IPS-18a (cell line): Measurements from ENCODE around the gene MRPS2.
"Not testable (repeated sequence)": the region's sequence is repeated elsewhere in the genome, so short reads cannot be mapped to it uniquely, and the experiment has no call there.

Experiments used
- H3K27ac ChIP-seq: one replicate; pipeline ENCODE4 v1.5.1; 2013; ENCODE audit warnings: low read length
- H3K27me3 ChIP-seq: one replicate; pipeline ENCODE4 v1.6.1; 2013; ENCODE audit warnings: mild to moderate bottlenecking, low read length; ENCODE audit not compliant: control insufficient read depth, insufficient read depth
- H3K36me3 ChIP-seq: one replicate; pipeline ENCODE4 v1.6.1; 2013; ENCODE audit warnings: low read depth, low read length; ENCODE audit not compliant: control insufficient read depth
- H3K4me1 ChIP-seq: one replicate; pipeline ENCODE4 v1.6.1; 2013; ENCODE audit warnings: low read depth, low read length; ENCODE audit not compliant: control insufficient read depth
- H3K4me3 ChIP-seq: one replicate; pipeline ENCODE4 v1.5.1; 2013; ENCODE audit warnings: low read length
- H3K9ac ChIP-seq: one replicate; pipeline ENCODE4 v1.6.1; 2013; ENCODE audit warnings: mild to moderate bottlenecking, low read length, moderate library complexity
- H3K9me3 ChIP-seq: one replicate; pipeline ENCODE4 v1.6.1; 2013; ENCODE audit warnings: low read depth, low read length; ENCODE audit not compliant: control insufficient read depth

MRPS2 gene

GRCh38 chr9:135549478-135550343, 49.2 kb downstream of the MRPS2 start:
- not testable (repeated sequence) for H3K9ac ChIP-seq, H3K4me3 ChIP-seq, H3K9me3 ChIP-seq, H3K36me3 ChIP-seq, H3K27ac ChIP-seq, H3K4me1 ChIP-seq, H3K27me3 ChIP-seq

- no peak overlapping the region for H3K4me3 ChIP-seq
- no peaks in the 10 kb centered on the region for H3K4me1 ChIP-seq
- H3K27ac ChIP-seq = no peak overlapping the region
- H3K9me3 ChIP-seq = no peaks in the 10 kb centered on the region
- no peaks in the 10 kb centered on the region for H3K27me3 ChIP-seq
- H3K9ac ChIP-seq = no peak overlapping the region
- no peaks in the 10 kb centered on the region for H3K36me3 ChIP-seq
Observed at GRCh38 chr9:135550344-135550918, 49.9 kb downstream of the MRPS2 start.

DNA sequence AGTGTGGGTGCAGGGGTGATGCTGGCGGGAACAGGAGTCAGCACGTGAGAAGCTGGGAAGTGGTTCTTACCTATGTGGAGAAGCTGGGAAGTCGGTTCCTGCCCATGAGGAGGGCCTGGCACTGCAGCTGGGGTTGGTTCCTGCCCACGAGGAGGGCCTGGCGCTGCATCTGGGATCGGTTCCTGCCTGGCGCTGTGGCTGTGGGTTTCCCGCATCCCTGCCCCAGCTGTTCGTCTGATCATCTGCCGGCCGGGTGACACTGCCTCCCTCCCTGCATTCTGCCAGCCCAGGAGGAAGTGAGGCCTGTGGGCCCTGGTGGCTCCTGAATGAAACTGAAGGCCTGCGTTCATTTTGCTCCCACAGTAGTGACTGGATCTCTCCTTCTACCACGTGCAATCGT, 50.5 kb downstream of the MRPS2 start:
- Histone ChIP-seq H3K27me3 (no peaks in the 10 kb centered on the region), H3K9me3 (no peaks in the 10 kb centered on the region), H3K4me1 (no peaks in the 10 kb centered on the region), H3K9ac (no peak overlapping the region), H3K36me3 (no peaks in the 10 kb centered on the region), H3K4me3 (no peak overlapping the region), H3K27ac (no peak overlapping the region)

DNA sequence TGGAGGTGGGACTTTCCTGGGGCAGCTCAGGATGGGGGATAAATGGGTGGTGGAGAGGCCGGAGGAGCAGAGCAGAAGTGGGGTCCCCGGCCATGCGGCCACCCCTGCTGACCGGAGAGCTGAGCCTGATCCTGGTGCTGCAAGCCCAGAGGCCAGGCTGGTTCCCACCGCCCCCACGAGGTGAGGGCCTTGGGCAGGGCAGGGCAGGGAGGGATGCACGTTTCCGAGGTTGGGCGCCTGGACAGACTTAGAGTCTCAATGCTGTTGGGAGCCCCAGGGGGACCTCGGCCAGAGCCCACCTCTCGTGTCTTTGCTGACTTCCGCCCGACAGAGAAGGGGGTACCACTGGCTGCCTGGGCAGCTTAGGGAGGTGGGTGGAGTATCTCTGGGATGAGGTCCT, 51.0 kb downstream of the MRPS2 start:
- Histone ChIP-seq H3K27ac (no peak overlapping the region), H3K36me3 (no peaks in the 10 kb centered on the region), H3K27me3 (no peaks in the 10 kb centered on the region), H3K9ac (no peak overlapping the region), H3K4me1 (no peaks in the 10 kb centered on the region), H3K4me3 (no peak overlapping the region), H3K9me3 (no peaks in the 10 kb centered on the region)

DNA sequence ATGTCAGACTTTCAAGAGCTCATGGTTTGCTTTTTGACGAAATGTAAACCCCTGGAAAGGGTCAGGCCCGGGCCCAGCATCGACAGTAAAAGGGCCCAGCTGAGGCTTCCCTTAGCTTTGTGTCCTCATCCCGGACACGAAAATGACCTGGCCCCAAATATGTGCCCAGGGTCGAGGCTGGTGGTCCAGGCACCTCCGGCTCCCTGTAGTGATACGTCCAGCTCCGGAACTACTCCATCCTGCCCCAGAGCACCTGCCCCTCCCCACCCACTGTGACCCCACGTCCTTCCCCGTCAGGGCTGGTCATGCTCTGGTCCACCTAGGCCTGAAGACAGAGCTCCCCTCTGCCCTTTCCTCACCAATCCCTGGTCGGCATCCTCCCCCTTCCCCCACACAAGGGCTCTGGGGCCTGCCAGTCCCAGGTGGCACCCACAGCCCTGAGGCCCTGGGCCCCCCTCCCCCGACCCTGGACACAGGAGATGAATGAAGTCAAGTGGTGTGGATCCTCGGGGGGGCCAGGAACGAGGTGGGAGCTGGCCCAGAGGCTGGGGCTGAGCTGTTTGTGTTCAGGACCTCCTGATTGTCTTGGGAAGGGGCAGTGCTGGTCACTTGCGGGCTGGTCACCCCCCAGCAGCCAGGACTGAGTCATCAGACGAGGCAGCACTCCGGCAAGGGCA, 51.7 kb downstream of the MRPS2 start:
- Histone ChIP-seq H3K9ac (no peak overlapping the region), H3K4me1 (no peaks in the 10 kb centered on the region), H3K27me3 (no peaks in the 10 kb centered on the region), H3K27ac (no peak overlapping the region), H3K9me3 (no peaks in the 10 kb centered on the region), H3K4me3 (no peak overlapping the region), H3K36me3 (no peaks in the 10 kb centered on the region)

DNA sequence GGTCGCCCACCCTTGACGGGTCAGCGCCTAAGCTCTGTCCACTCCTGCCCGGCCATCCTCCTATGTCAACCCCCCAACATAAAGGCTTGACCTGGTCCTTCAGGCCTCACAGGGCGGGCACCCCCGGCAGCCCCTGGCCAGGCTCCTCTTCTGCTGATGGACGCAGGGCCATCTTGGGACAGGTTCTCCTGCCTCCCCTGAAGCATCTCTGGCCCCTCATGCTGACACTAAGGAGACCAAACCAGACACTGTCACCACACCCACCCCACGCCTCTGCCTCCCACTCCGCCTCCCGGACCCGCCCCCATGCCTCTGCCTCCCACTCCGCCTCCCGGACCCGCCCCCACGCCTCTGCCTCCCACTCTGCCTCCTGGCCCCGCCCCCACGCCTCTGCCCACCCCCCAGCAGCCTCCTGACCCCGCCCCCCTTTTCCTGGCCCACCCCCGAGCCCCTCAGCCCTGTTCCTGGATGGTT, 52.3 kb downstream of the MRPS2 start:
- Histone ChIP-seq H3K4me1 (no peaks in the 10 kb centered on the region), H3K27me3 (no peaks in the 10 kb centered on the region), H3K36me3 (no peaks in the 10 kb centered on the region), H3K27ac (no peak overlapping the region), H3K4me3 (no peak overlapping the region), H3K9me3 (no peaks in the 10 kb centered on the region), H3K9ac (no peak overlapping the region)
